Thyroid gland (tissue), 4 donors: ENCODE data around the gene BTBD16. TPM values are rescaled to one million over a fixed set of nuclear protein-coding genes. Genes with fewer than 3 reads are reported as not detected.
A peak's percentile ranks its signal among the peaks of the same experiment; 100 is the strongest.

Source experiments
- DNase-seq, 2 donors: peaks; one replicate each; pipeline ENCODE4 v3.0.0-alpha.2; 2019
- H3K27ac ChIP-seq, 3 donors: fragments of 200-600 bp; sonication (generic); 1 replicate in 2 of 3; 2 replicates in 1 of 3; pipeline ENCODE4 v1.5.1; 2016 to 2019; ENCODE audit warnings: mild to moderate bottlenecking in 1 of 3, moderate library complexity in 1 of 3
- H3K27me3 ChIP-seq: fragments of 200-600 bp; sonication (generic); one replicate; pipeline ENCODE4 v1.5.1; 2019
- H3K36me3 ChIP-seq, 2 donors: fragments of 200-600 bp; sonication (generic); one replicate each; pipeline ENCODE4 v1.5.1; 2016 to 2019
- H3K4me1 ChIP-seq, 2 donors: fragments of 200-600 bp; sonication (generic); one replicate each; pipeline ENCODE4 v1.5.1; 2017 to 2019
- H3K4me3 ChIP-seq, 3 donors: fragments of 200-600 bp; sonication (generic); replicated peaks in 1 of 3; 1 replicate in 2 of 3; 2 replicates in 1 of 3; pipeline ENCODE4 v1.5.1; 2016; ENCODE audit warnings: mild to moderate bottlenecking in 1 of 3
- H3K9me3 ChIP-seq: fragments of 200-600 bp; sonication (generic); one replicate; pipeline ENCODE4 v1.5.1; 2017
- CTCF ChIP-seq, 6 experiments: fragments of 200-600 bp in 3 of 6; fragments of 450-650 bp in 3 of 6; sonication (generic) in 3 of 6; IDR thresholded peaks; one replicate each; pipeline ENCODE4 v1.5.1; 2016 to 2019; ENCODE audit warnings: antibody characterized with exemption in 6 of 6, mild to moderate bottlenecking in 2 of 6, inconsistent platforms in 1 of 6, moderate library complexity in 1 of 6
- POLR2A ChIP-seq, 2 donors: fragments of 450-650 bp; IDR thresholded peaks; one replicate each; pipeline ENCODE4 v1.6.1; 2017; ENCODE audit warnings: antibody characterized with exemption in 2 of 2, mild to moderate bottlenecking in 2 of 2, moderate library complexity in 1 of 2
- WGBS, 2 donors: methylation state at CpG; one replicate each; pipeline ENCODE4 v1.1.5; 2017; 5-methylcytosine and 5-hydroxymethylcytosine counted together
- intact Hi-C: fragments of 100-400 bp; cut with DNase I; formaldehyde crosslinking; loops from one replicate; pipeline ENCODE4 v1.15.1; 2023
- total RNA-seq, 4 donors: library from RNA; depleted of rRNA; stranded (reverse); fragments of >200 nt; gene quantifications; one replicate each; pipeline ENCODE4 v1.2.3, GENCODE V29; 2016

The BTBD16 gene
- total RNA-seq, 4 donors from 2014 or later = 0.11 TPM; not detected in 3

DNA sequence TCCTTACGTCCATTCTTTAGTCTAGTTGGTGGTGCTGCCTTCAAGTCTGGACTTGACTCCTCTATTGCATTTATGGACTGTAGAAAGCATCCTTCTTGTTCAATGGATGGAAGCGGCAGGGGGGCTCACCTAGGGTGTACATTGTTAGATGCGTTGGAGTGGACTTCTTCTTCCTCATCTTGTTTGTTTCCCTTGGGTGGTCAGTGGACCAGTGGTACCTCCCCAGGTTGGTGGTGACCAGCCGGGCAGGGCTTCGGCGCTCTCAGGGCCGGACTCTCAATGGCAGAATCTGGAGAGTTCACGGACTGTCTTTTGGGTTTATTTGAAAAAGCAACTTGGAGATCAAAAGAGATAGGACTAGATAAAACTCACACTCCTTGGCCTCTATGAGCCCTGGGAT, 6.2 kb upstream of the BTBD16 start:
- Histone ChIP-seq H3K9me3 (no peaks in the 10 kb centered on the region), H3K4me3 (no peak overlapping the region), H3K27me3 (no peaks in the 10 kb centered on the region), H3K4me1 (peaks cover 35 to 54% of the 10 kb centered on the region in 2 donors), H3K36me3 (peaks cover 0 to 5% of the 10 kb centered on the region in 2 donors), H3K27ac (peak overlapping the region; percentile 67 to 92 (median 84))
- intact Hi-C loops = no loop called here
- TF ChIP-seq POLR2A (IDR thresholded peaks at IDR 0.05) (no peak), CTCF (IDR thresholded peaks at IDR 0.05) (no peak)
- WGBS, 2 donors = 91 to 99% methylated on average over 8 of the region's 8 CpGs
- DNase-seq = no peak

DNA sequence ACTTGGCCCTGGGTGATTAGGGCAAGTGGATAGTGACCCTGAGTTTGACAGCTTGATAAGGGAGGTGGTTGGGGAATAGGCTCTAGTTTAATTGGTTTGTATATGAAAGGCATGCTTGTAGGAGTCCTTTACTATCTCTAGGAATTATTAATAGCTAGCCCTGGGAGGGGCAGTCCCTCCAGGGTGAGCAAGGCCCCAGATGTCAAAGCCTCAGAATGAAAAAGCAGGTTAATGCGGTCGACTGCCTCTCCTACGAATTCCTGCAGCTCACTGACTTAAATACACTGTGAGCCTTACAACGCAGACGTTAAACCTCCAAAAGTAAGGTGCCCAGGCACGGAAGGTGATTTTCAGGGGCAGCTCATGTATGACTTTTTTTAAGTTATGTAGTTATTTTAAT, 5.2 kb upstream of the BTBD16 start:
- no peaks in the 10 kb centered on the region for H3K9me3 ChIP-seq
- intact Hi-C loops = no loop called here
- peaks cover 35 to 54% of the 10 kb centered on the region in 2 donors for H3K4me1 ChIP-seq
- WGBS, 2 donors = 36% methylated on average over 6 of the region's 6 CpGs
- peak overlapping the region; percentile 72 to 92 (median 84) for H3K27ac ChIP-seq
- TF ChIP-seq POLR2A (IDR thresholded peaks at IDR 0.05) = peak in 1 of 2 donors; percentile 53
- TF ChIP-seq CTCF (IDR thresholded peaks at IDR 0.05) = no peak
- H3K27me3 ChIP-seq = no peaks in the 10 kb centered on the region
- DNase-seq = peak; percentile 54 to 77
- H3K4me3 ChIP-seq = no peak overlapping the region
- H3K36me3 ChIP-seq = peaks cover 0 to 5% of the 10 kb centered on the region in 2 donors

DNA sequence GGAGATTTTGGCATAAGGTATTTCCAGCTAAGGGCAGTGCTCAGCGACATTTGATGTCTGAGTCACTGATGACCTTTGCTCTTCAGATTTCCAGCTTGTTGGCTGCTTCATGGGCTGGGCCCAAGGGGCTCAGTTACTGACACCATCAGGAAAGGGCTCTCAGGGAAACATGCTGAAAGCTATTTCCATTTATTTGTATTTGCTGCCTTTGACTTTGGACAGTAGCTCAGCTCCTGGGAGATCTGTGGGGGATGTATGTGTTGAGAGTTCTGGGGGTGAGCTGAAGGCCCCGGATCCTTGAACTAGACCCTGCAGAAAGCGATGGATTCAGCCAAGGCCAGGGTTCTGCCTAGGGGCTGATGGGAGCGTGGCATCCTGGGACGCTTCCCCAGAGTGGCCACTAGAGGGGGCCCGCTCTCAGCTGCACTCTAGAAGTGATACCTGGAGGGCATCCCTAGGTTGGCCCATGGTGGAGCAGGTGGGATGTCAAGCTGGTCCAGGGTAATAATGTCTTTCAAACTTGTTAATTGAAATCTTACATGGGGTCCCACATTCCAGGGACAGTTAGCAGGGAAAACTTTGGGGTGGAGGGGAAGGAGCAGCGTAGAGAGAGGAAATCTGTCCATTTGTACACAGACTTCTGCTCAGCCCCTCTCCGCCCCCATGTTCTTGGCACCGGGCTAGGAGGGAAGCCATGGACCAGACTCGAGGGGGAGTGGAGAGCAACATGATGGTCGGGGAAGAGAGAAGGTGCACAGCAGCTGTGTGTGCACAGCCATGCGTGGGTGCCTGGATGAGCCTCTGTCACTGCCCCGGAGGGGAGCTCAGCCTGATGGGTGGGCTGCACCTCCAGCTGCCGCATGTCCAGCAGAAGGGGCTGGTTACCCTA, 3.0 kb upstream of the BTBD16 start:
- peak; percentile 30 to 48 for DNase-seq
- peak overlapping the region in 2 of 3 donors; percentile 55 to 65 for H3K27ac ChIP-seq
- peaks cover 0 to 5% of the 10 kb centered on the region in 2 donors for H3K36me3 ChIP-seq
- intact Hi-C loops = no loop called here
- H3K4me1 ChIP-seq = peaks cover 35 to 54% of the 10 kb centered on the region in 2 donors
- no peaks in the 10 kb centered on the region for H3K9me3 ChIP-seq
- H3K27me3 ChIP-seq = no peaks in the 10 kb centered on the region
- 59 to 62% methylated on average over 12 to 14 of the region's 14 CpGs for WGBS, 2 donors
- TF ChIP-seq POLR2A (IDR thresholded peaks at IDR 0.05) = no peak
- TF ChIP-seq CTCF (IDR thresholded peaks at IDR 0.05) = peak; percentile 59 to 93 (median 70)
- no peak overlapping the region for H3K4me3 ChIP-seq

- Histone ChIP-seq H3K4me3 (no peak overlapping the region), H3K4me1 (peaks cover 27 to 48% of the 10 kb centered on the region in 2 donors), H3K9me3 (no peaks in the 10 kb centered on the region), H3K27ac (peak overlapping the region in 2 of 3 donors; percentile 55 to 65), H3K27me3 (no peaks in the 10 kb centered on the region), H3K36me3 (peaks cover 0 to 5% of the 10 kb centered on the region in 2 donors)
- intact Hi-C loops = no loop called here
- no peak for DNase-seq
- WGBS, 2 donors = 75 to 79% methylated on average over 10 of the region's 10 CpGs
- TF ChIP-seq CTCF (IDR thresholded peaks at IDR 0.05) = no peak
- TF ChIP-seq POLR2A (IDR thresholded peaks at IDR 0.05) = no peak
Observed at GRCh38 chr10:122269059-122269687, 1.9 kb upstream of the BTBD16 start.
